Activated T-cell treated with anti-CD3 and anti-CD28 coated beads, Interleukin-2, amount 50 U/mL, for 4 hours (primary cell): ENCODE measurements around the gene POLD2. TPM values are rescaled to one million over a fixed set of nuclear protein-coding genes. Genes with fewer than 3 reads are reported as not detected.

Experiments
- ATAC-seq, 2 donors: fragments of 200-7000 bp; cut with Tn5 transposase; one replicate each; pipeline ENCODE4 v1.10.0; 2021
- DNase-seq: peaks from one replicate; pipeline ENCODE4 v3.0.0-alpha.2; 2020
- H3K27me3 Mint-ChIP-seq: one replicate; pipeline ENCODE4 v1.8.0; 2021; ENCODE audit warnings: low read depth, mixed read lengths
- H3K36me3 Mint-ChIP-seq: one replicate; pipeline ENCODE4 v1.8.0; 2022; ENCODE audit warnings: mixed read lengths; ENCODE audit not compliant: insufficient read depth
- H3K4me1 Mint-ChIP-seq: one replicate; pipeline ENCODE4 v1.8.0; 2021; ENCODE audit warnings: low read depth, mixed read lengths
- H3K4me3 Mint-ChIP-seq: one replicate; pipeline ENCODE4 v1.8.0; 2021; ENCODE audit warnings: mild to moderate bottlenecking, moderate library complexity, mixed read lengths
- H3K9me3 Mint-ChIP-seq: one replicate; pipeline ENCODE4 v1.8.0; 2021; ENCODE audit warnings: mixed read lengths
- total RNA-seq, 3 donors: library from RNA; stranded (reverse); gene quantifications; one replicate each; pipeline ENCODE4 v1.2.1, GENCODE V29; 2021

The POLD2 gene
- total RNA-seq, 3 donors from 2014 or later, result 336 to 373 (median 346) TPM

DNA sequence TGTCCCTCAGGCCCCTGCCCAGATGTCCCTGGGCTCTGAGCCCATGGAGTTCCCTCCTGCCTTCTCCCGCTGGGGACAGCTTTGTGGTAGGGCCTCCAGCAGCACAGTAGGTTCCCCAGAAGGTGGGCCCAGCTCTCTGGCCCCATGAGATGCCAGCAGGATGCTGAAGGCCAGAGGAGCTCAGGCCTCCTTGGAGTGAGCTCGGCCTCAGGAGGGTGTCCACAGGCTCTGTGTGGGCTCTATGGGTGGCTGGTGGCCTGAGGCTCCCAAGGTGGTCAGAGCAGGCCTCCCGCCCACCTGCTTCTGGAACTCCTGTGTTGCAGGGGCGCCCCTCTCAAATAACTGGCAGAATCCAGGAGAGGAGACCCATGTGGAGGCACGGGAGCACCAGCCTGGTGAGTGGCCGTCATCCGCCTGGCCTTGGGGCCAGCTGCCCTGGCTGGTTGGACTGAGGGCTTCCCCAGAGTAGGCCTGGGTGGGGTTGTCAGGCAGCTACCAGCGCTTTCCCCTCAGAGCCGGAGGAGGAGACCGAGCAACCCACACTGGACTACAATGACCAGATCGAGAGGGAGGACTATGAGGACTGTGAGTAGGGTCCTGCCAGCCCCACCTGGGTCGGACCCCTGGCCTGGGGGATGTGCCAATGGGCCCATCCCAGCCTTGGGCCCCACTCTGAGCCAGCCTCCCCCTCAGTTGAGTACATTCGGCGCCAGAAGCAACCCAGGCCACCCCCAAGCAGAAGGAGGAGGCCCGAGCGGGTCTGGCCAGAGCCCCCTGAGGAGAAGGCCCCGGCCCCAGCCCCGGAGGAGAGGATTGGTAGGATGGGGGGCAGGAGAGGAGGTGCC lies 16.0 kb downstream of the POLD2 start:
- H3K4me1 Mint-ChIP-seq, result peaks cover 15% of the 10 kb centered on the region

GRCh38 chr7:44106311-44107065 lies 16.9 kb downstream of the POLD2 start:
- H3K4me1 Mint-ChIP-seq, result peaks cover 15% of the 10 kb centered on the region
- ATAC-seq (no peak), DNase-seq (no peak)
- no peaks in the 10 kb centered on the region for H3K36me3 Mint-ChIP-seq
- H3K4me3 Mint-ChIP-seq, result no peak overlapping the region
- H3K9me3 Mint-ChIP-seq, result no peaks in the 10 kb centered on the region
- H3K27me3 Mint-ChIP-seq, result peaks cover 21% of the 10 kb centered on the region

More for the DNA sequence above, 16.0 kb downstream of the POLD2 start:
- Mint-ChIP-seq H3K36me3 (no peaks in the 10 kb centered on the region), H3K9me3 (no peaks in the 10 kb centered on the region), H3K27me3 (peaks cover 21% of the 10 kb centered on the region), H3K4me3 (no peak overlapping the region)
- no peak for DNase-seq
- no peak for ATAC-seq

- DNase-seq, result no peak
- peaks cover 15% of the 10 kb centered on the region for H3K4me1 Mint-ChIP-seq
- ATAC-seq, result no peak
- peak overlapping the region; percentile 77 for H3K4me3 Mint-ChIP-seq
- H3K36me3 Mint-ChIP-seq, result no peaks in the 10 kb centered on the region
- no peaks in the 10 kb centered on the region for H3K9me3 Mint-ChIP-seq
- peaks cover 21% of the 10 kb centered on the region for H3K27me3 Mint-ChIP-seq
Observed at GRCh38 chr7:44105832-44106231, 17.5 kb downstream of the POLD2 start.

GRCh38 chr7:44104860-44105771 lies 18.2 kb downstream of the POLD2 start:
- peaks cover 15% of the 10 kb centered on the region for H3K4me1 Mint-ChIP-seq
- no peaks in the 10 kb centered on the region for H3K36me3 Mint-ChIP-seq
- peak overlapping the region; percentile 77 for H3K4me3 Mint-ChIP-seq
- ATAC-seq (peak; percentile 35 to 36), DNase-seq (no peak)
- H3K9me3 Mint-ChIP-seq, result no peaks in the 10 kb centered on the region
- H3K27me3 Mint-ChIP-seq, result peaks cover 21% of the 10 kb centered on the region

GRCh38 chr7:44103923-44104859 lies 19.2 kb downstream of the POLD2 start, which contains the start of gene AEBP1:
Gene AEBP1 (plus strand): TSS chr7:44104345. CDS start chr7:44104666, 321 bp downstream.
- H3K36me3 Mint-ChIP-seq, result no peaks in the 10 kb centered on the region
- H3K27me3 Mint-ChIP-seq, result peaks cover 21% of the 10 kb centered on the region
- H3K9me3 Mint-ChIP-seq, result no peaks in the 10 kb centered on the region
- ATAC-seq (peak; percentile 46 to 47), DNase-seq (no peak)
- H3K4me1 Mint-ChIP-seq, result peaks cover 15% of the 10 kb centered on the region
- peak within 1 kb of the TSS; percentile 77 for H3K4me3 Mint-ChIP-seq

DNA sequence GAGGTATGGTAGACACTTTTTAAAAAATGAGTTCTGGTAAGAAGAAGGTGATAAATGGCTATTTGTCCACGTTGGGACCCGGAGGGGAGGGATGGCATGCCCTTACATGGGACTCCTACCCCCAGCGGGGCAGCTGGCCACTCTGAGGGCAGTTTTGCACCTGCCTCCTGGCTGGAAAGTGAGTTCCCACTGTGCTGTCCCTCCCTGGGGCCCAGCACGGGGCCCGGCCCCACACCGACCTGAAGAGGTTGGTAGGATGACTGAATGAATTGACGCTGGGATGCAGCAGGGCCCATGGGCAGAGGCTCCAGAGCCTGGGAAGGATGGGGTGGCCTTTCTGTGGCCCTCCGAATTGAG lies 19.8 kb downstream of the POLD2 start:
- DNase-seq, result no peak
- ATAC-seq, result no peak
- Mint-ChIP-seq H3K36me3 (no peaks in the 10 kb centered on the region), H3K4me1 (peaks cover 15% of the 10 kb centered on the region), H3K9me3 (no peaks in the 10 kb centered on the region), H3K27me3 (peaks cover 21% of the 10 kb centered on the region), H3K4me3 (peak overlapping the region; percentile 59)

GRCh38 chr7:44102846-44103565 lies 20.3 kb downstream of the POLD2 start:
- no peak for ATAC-seq
- DNase-seq, result no peak
- peaks cover 21% of the 10 kb centered on the region for H3K27me3 Mint-ChIP-seq
- H3K9me3 Mint-ChIP-seq, result no peaks in the 10 kb centered on the region
- H3K4me3 Mint-ChIP-seq, result peak overlapping the region; percentile 59
- H3K4me1 Mint-ChIP-seq, result peaks cover 15% of the 10 kb centered on the region
- no peaks in the 10 kb centered on the region for H3K36me3 Mint-ChIP-seq

DNA sequence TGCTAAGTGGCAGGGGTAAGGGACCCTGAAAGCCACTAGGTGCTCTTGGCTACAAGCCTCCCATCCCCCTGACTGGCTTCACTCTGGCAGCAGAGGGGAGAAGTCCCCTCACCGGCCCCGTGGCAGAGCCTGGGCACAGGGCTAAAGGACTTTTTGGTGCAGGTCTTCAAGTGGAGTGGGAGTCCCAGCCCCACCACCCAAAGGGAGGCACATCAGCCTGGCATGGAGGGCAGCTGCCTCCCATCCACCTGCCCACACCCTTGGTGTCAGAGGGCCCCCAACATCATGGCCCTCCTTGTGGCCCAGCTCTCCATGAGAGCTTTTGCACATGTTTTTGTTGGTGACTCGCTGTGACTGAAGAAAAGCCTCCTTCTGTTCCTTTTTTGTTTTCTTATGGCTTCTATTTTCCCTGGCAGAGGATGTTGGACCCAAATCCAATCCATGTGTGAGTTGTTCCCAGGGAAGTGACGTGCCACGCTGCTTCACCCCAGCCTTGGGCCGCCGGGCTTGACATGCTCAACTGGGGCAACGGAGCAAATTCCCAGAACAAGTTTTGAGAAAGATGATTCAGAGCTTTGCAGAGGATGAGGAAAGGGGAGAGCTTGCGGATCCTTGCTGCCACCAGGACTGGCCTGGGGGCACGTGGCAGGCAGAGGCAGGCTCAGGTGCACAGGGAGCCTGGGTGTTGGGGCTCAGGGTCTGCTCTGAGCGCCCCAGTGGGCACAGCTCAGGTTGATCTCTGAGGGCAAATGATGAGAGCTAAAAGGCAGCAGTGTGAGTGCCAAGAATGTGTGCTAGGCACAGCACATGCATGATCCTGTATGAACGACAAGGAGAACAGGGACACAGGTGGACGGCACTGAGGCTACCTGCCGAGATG lies 21.1 kb downstream of the POLD2 start:
- no peaks in the 10 kb centered on the region for H3K9me3 Mint-ChIP-seq
- no peak for DNase-seq
- no peaks in the 10 kb centered on the region for H3K36me3 Mint-ChIP-seq
- H3K4me3 Mint-ChIP-seq, result peak overlapping the region; percentile 31
- H3K4me1 Mint-ChIP-seq, result peaks cover 18% of the 10 kb centered on the region
- ATAC-seq, result no peak
- H3K27me3 Mint-ChIP-seq, result peaks cover 21% of the 10 kb centered on the region

- no peaks in the 10 kb centered on the region for H3K36me3 Mint-ChIP-seq
- H3K4me3 Mint-ChIP-seq, result no peak overlapping the region
- ATAC-seq (no peak), DNase-seq (no peak)
- peaks cover 21% of the 10 kb centered on the region for H3K27me3 Mint-ChIP-seq
- no peaks in the 10 kb centered on the region for H3K9me3 Mint-ChIP-seq
- peaks cover 25% of the 10 kb centered on the region for H3K4me1 Mint-ChIP-seq
Observed at GRCh38 chr7:44101303-44101965, 21.9 kb downstream of the POLD2 start.

DNA sequence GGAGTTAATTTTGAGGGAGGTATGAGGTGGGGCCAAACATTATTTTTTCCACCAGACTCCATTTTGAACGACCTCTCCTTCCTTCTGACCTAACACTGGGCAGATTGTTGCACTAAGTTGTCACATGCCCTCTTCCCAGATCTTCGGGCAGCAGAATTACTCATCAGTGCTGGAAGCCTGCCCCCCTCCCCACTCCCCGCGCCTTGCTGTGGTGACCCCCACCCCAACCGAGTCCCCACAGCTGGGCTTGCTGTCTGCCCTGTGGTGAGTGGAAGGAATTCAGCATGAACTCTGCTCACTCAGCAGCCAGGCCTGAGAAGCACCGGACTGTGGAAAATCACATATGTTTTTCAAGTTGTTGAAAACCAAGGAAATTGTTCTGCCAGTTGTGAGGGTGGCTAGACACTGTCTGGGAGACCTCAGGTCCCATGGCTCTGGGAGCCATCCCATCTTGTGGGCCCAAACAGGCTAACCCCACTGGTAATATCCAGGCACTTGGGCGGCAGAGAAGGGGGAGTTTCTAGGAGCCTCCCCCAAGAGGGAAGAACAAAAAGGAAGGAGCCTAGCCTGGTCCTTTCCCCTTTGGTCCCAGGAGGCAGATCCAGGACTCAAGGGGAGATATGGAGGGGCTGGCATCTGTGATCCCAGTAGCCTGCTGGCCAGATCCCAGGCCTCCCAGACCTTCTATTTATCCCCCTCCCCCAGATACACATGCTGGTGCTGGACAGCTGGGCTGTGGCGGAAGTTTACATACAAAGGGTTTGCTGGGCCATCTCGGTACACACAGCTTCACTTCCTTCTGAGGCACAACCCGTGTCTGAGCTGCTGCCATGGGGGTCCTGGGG lies 22.7 kb downstream of the POLD2 start:
- ATAC-seq (no peak), DNase-seq (no peak)
- Mint-ChIP-seq H3K36me3 (no peaks in the 10 kb centered on the region), H3K4me3 (no peak overlapping the region), H3K9me3 (no peaks in the 10 kb centered on the region), H3K4me1 (peaks cover 18% of the 10 kb centered on the region), H3K27me3 (peaks cover 14% of the 10 kb centered on the region)

DNA sequence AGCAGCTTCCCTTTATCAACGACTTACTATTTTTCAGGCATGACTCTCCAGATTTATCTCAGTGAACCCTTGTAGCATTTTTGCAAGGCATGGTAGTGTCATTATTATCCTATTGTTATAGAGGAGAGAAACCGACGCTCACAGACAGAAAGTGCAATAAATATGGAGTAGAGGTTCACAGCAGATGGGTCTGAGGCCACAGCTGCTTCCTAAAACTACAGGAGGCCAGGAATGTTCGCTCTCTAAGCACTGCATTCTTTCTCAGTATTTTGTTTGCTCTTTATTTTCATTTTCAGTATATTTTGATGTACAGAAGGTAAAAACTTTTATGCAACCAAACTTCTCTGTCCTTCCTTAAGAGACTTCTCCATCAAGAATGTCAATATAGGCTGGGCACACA lies 23.7 kb downstream of the POLD2 start:
- H3K4me1 Mint-ChIP-seq, result peaks cover 13% of the 10 kb centered on the region
- no peaks in the 10 kb centered on the region for H3K9me3 Mint-ChIP-seq
- H3K27me3 Mint-ChIP-seq, result peaks cover 4% of the 10 kb centered on the region
- no peaks in the 10 kb centered on the region for H3K36me3 Mint-ChIP-seq
- no peak overlapping the region for H3K4me3 Mint-ChIP-seq
- ATAC-seq (no peak), DNase-seq (no peak)
